H9 (cell line): ENCODE measurements around the gene DMRTC2. TPM values are rescaled to one million over a fixed set of nuclear protein-coding genes. Genes with fewer than 3 reads are reported as not detected.

ENCODE experiments used
- DNase-seq: peaks from one replicate; pipeline ENCODE4 v3.0.0-alpha.2; 2017
- H2AFZ ChIP-seq: one replicate; pipeline ENCODE4 v1.6.1; 2013; ENCODE audit warnings: mild to moderate bottlenecking, low read length, control low read depth, moderate library complexity
- H2AK5ac ChIP-seq: 2 replicates; pipeline ENCODE4 v1.6.1; 2013; ENCODE audit warnings: low read length, control low read depth, mixed read lengths; ENCODE audit not compliant: insufficient read length
- H2BK120ac ChIP-seq: one replicate; pipeline ENCODE4 v1.6.1; 2013; ENCODE audit warnings: low read depth, mild to moderate bottlenecking, low read length, control low read depth, inconsistent platforms; ENCODE audit not compliant: poor library complexity, severe bottlenecking
- H2BK12ac ChIP-seq: 2 replicates; pipeline ENCODE4 v1.6.1; 2013; ENCODE audit warnings: low read length, control low read depth, mixed read lengths, low read depth; ENCODE audit not compliant: insufficient read length
- H2BK15ac ChIP-seq: 2 replicates; pipeline ENCODE4 v1.6.1; 2013; ENCODE audit warnings: low read depth, low read length, control low read depth
- H2BK20ac ChIP-seq: one replicate; pipeline ENCODE4 v1.6.1; 2013; ENCODE audit warnings: low read depth, mild to moderate bottlenecking, low read length, control low read depth, inconsistent platforms; ENCODE audit not compliant: poor library complexity, severe bottlenecking
- H2BK5ac ChIP-seq: 2 replicates; pipeline ENCODE4 v1.6.1; 2013; ENCODE audit warnings: low read length, control low read depth, mixed read lengths; ENCODE audit not compliant: insufficient read length
- H3K14ac ChIP-seq: 2 replicates; pipeline ENCODE4 v1.6.1; 2013; ENCODE audit warnings: low read length, control low read depth; ENCODE audit not compliant: insufficient read depth
- H3K18ac ChIP-seq: 2 replicates; pipeline ENCODE4 v1.6.1; 2013; ENCODE audit warnings: low read depth, mild to moderate bottlenecking, mixed read lengths, low read length, control low read depth; ENCODE audit not compliant: insufficient read length
- H3K23ac ChIP-seq: 2 replicates; pipeline ENCODE4 v1.6.1; 2013; ENCODE audit warnings: low read length, control low read depth, mixed read lengths, low read depth; ENCODE audit not compliant: insufficient read length
- H3K23me2 ChIP-seq: 2 replicates; pipeline ENCODE4 v1.6.1; 2013; ENCODE audit warnings: low read depth, mild to moderate bottlenecking, mixed read lengths, low read length, control low read depth; ENCODE audit not compliant: insufficient read length, poor library complexity, severe bottlenecking
- H3K27ac ChIP-seq: 2 replicates; pipeline ENCODE4 v1.5.1; 2013; ENCODE audit warnings: low read length, control low read depth, mixed read lengths, low read depth; ENCODE audit not compliant: insufficient read length
- H3K27me3 ChIP-seq: 2 replicates; pipeline ENCODE4 v1.6.1; 2013; ENCODE audit warnings: low read length, control low read depth, inconsistent platforms; ENCODE audit not compliant: insufficient read depth
- H3K4ac ChIP-seq: 2 replicates; pipeline ENCODE4 v1.6.1; 2013; ENCODE audit warnings: low read depth, mild to moderate bottlenecking, control low read depth, inconsistent platforms, low read length, moderate library complexity
- H3K4me1 ChIP-seq: 2 replicates; pipeline ENCODE4 v1.6.1; 2013; ENCODE audit warnings: low read length, control low read depth, inconsistent platforms; ENCODE audit not compliant: insufficient read depth
- H3K4me2 ChIP-seq: 2 replicates; pipeline ENCODE4 v1.6.1; 2013; ENCODE audit warnings: low read length, control low read depth, mixed read lengths; ENCODE audit not compliant: insufficient read length, insufficient read depth
- H3K56ac ChIP-seq: 2 replicates; pipeline ENCODE4 v1.6.1; 2013; ENCODE audit warnings: low read depth, mild to moderate bottlenecking, mixed read lengths, low read length, control low read depth; ENCODE audit not compliant: insufficient read length
- H3K79me1 ChIP-seq: 2 replicates; pipeline ENCODE4 v1.6.1; 2013; ENCODE audit warnings: low read depth, mild to moderate bottlenecking, moderate library complexity, low read length, control low read depth, inconsistent platforms; ENCODE audit not compliant: insufficient read depth, poor library complexity, severe bottlenecking
- H3K79me2 ChIP-seq: 2 replicates; pipeline ENCODE4 v1.6.1; 2013; ENCODE audit warnings: low read length, control low read depth, inconsistent platforms; ENCODE audit not compliant: insufficient read depth
- H3K9ac ChIP-seq: 2 replicates; pipeline ENCODE4 v1.6.1; 2013; ENCODE audit warnings: low read length, control low read depth, mixed read lengths; ENCODE audit not compliant: insufficient read length; ENCODE audit errors: extremely low read depth
- H3K9me3 ChIP-seq: one replicate; pipeline ENCODE4 v1.6.1; 2013; ENCODE audit warnings: low read depth, low read length, inconsistent platforms; ENCODE audit not compliant: control insufficient read depth
- H3T11ph ChIP-seq: one replicate; pipeline ENCODE4 v1.6.1; 2013; ENCODE audit warnings: mild to moderate bottlenecking, low read length, control low read depth, inconsistent platforms
- H4K20me1 ChIP-seq: one replicate; pipeline ENCODE4 v1.6.1; 2013; ENCODE audit not compliant: control insufficient read depth, insufficient read length, insufficient read depth
- H4K5ac ChIP-seq: 2 replicates; pipeline ENCODE4 v1.6.1; 2013; ENCODE audit warnings: low read depth, mild to moderate bottlenecking, mixed read lengths, low read length, control low read depth; ENCODE audit not compliant: insufficient read length
- H4K8ac ChIP-seq: replicated peaks from 2 replicates; pipeline ENCODE4 v1.6.1; 2013; ENCODE audit warnings: low read length, control low read depth, mixed read lengths, low read depth; ENCODE audit not compliant: insufficient read length
- H4K91ac ChIP-seq: 2 replicates; pipeline ENCODE4 v1.6.1; 2013; ENCODE audit warnings: low read depth, mild to moderate bottlenecking, moderate library complexity, mixed read lengths, low read length, control low read depth; ENCODE audit not compliant: insufficient read length
- H3K27ac Mint-ChIP-seq, 3 experiments: 2 replicates in 2 of 3; 3 replicates in 1 of 3; pipeline ENCODE4 v1.8.0; 2020 to 2021; ENCODE audit warnings: mixed read lengths in 3 of 3, mild to moderate bottlenecking in 1 of 3, moderate library complexity in 1 of 3
- H3K27me3 Mint-ChIP-seq: 2 replicates; pipeline ENCODE4 v1.8.0; 2021; ENCODE audit warnings: low read depth, mild to moderate bottlenecking, moderate library complexity, mixed read lengths
- H3K36me3 Mint-ChIP-seq, 3 experiments: 2 replicates in 2 of 3; 3 replicates in 1 of 3; pipeline ENCODE4 v1.8.0; 2020 to 2021; ENCODE audit warnings: low read depth in 3 of 3, mixed read lengths in 3 of 3; ENCODE audit not compliant: insufficient read depth in 1 of 3
- H3K4me1 Mint-ChIP-seq, 2 experiments: 2 replicates each; pipeline ENCODE4 v1.8.0; 2020; ENCODE audit warnings: mixed read lengths in 2 of 2
- H3K4me3 Mint-ChIP-seq, 2 experiments: 2 replicates in 1 of 2; 3 replicates in 1 of 2; pipeline ENCODE4 v1.8.0; 2020 to 2021; ENCODE audit warnings: mild to moderate bottlenecking in 2 of 2, mixed read lengths in 2 of 2, moderate library complexity in 1 of 2
- H3K9me3 Mint-ChIP-seq, 2 experiments: 2 replicates in 1 of 2; 3 replicates in 1 of 2; pipeline ENCODE4 v1.8.0; 2020; ENCODE audit warnings: mild to moderate bottlenecking in 2 of 2, mixed read lengths in 2 of 2, moderate library complexity in 1 of 2
- CTCF ChIP-seq: fragments of 200-600 bp; sonication (generic); conservative IDR thresholded peaks from 3 replicates; pipeline ENCODE4 v1.8.0; 2021; ENCODE audit warnings: antibody characterized with exemption, mild to moderate bottlenecking
- WGBS: extraction: QIAGEN DNeasy Blood & Tissue Kit; methylation state at CpG from one replicate; pipeline ENCODE4 v1.1.7; 2013; ENCODE audit warnings: missing lambda C conversion rate, low lambda C conversion rate, mixed read lengths; ENCODE audit not compliant: insufficient read length; ENCODE audit errors: extremely low coverage; 5-methylcytosine and 5-hydroxymethylcytosine counted together
- total RNA-seq: library from RNA; stranded (reverse); gene quantifications from 2 replicates; pipeline ENCODE4 v1.2.1, GENCODE V29; 2021

DMRTC2 gene
- total RNA-seq, 1 experiment from 2014 or later, result not detected

- no peak overlapping the region for H2BK20ac ChIP-seq
- no peak overlapping the region for H4K91ac ChIP-seq
- no peak overlapping the region for H2BK5ac ChIP-seq
- H3K9me3 ChIP-seq, result no peaks in the 10 kb centered on the region
- peaks cover 15 to 23% of the 10 kb centered on the region in 2 experiments for H3K4me1 Mint-ChIP-seq
- H4K20me1 ChIP-seq, result no peaks in the 10 kb centered on the region
- H3K14ac ChIP-seq, result no peak overlapping the region
- no peak overlapping the region for H3K4ac ChIP-seq
- H2AK5ac ChIP-seq, result no peak overlapping the region
- no peak overlapping the region for H3K56ac ChIP-seq
- no peaks in the 10 kb centered on the region for H3K27me3 ChIP-seq
- no peak for TF ChIP-seq CTCF
- H3K79me2 ChIP-seq, result peaks cover 4% of the 10 kb centered on the region; the same call in 1 of the 2 replicates
- no peaks in the 10 kb centered on the region for H3K23me2 ChIP-seq
- H3K23ac ChIP-seq, result no peak overlapping the region
- peaks cover 44 to 78% (median 67%) of the 10 kb centered on the region in 3 experiments for H3K36me3 Mint-ChIP-seq
- no peak overlapping the region for H2AFZ ChIP-seq
- H2BK15ac ChIP-seq, result no peak overlapping the region
- no CpG with 5 or more reads among the region's 12 CpGs for WGBS
- peak overlapping the region in 2 of 3 experiments; percentile 39 to 96; a peak in 2 of 7 replicates for H3K27ac Mint-ChIP-seq
- no peak overlapping the region for H3T11ph ChIP-seq
- H3K4me2 ChIP-seq, result no peak overlapping the region
- no peak overlapping the region for H4K5ac ChIP-seq
- no peak overlapping the region for H2BK120ac ChIP-seq
- no peak overlapping the region for H2BK12ac ChIP-seq
- no peaks in the 10 kb centered on the region for H3K4me1 ChIP-seq
- H3K27ac ChIP-seq, result no peak overlapping the region
- no peaks in the 10 kb centered on the region for H3K9me3 Mint-ChIP-seq
- no peak overlapping the region for H4K8ac ChIP-seq
- no peak overlapping the region for H3K18ac ChIP-seq
- no peak overlapping the region for H3K9ac ChIP-seq
- peaks cover 3% of the 10 kb centered on the region; the same call in 1 of the 2 replicates for H3K27me3 Mint-ChIP-seq
- DNase-seq, result no peak
- H3K4me3 Mint-ChIP-seq, result no peak overlapping the region
- H3K79me1 ChIP-seq, result peaks cover 12% of the 10 kb centered on the region
Measured at GRCh38 chr19:41868989-41869300, 24.1 kb downstream of the DMRTC2 start.
